Activated CD4-positive, alpha-beta T cell treated with anti-CD3 and anti-CD28 coated beads, Interleukin-2, amount 10 ng/mL, durations not matched to agents 24 days and 14 days (primary cell): ENCODE measurements around the gene LHFPL2. TPM values are rescaled to one million over a fixed set of nuclear protein-coding genes. Genes with fewer than 3 reads are reported as not detected.

ENCODE experiments used
- DNase-seq: peaks from one replicate; pipeline ENCODE4 v3.0.0; 2022
- H3K27ac Mint-ChIP-seq: one replicate; pipeline ENCODE4 v1.8.0; 2022; ENCODE audit warnings: mild to moderate bottlenecking, mixed read lengths
- H3K27me3 Mint-ChIP-seq: one replicate; pipeline ENCODE4 v1.8.0; 2022; ENCODE audit warnings: mixed read lengths
- H3K36me3 Mint-ChIP-seq: one replicate; pipeline ENCODE4 v1.8.0; 2022; ENCODE audit warnings: low read depth, mild to moderate bottlenecking, mixed read lengths
- H3K4me1 Mint-ChIP-seq: one replicate; pipeline ENCODE4 v1.8.0; 2021; ENCODE audit warnings: mixed read lengths
- H3K4me3 Mint-ChIP-seq: one replicate; pipeline ENCODE4 v1.8.0; 2022; ENCODE audit warnings: mild to moderate bottlenecking, moderate library complexity, mixed read lengths
- H3K9me3 Mint-ChIP-seq: one replicate; pipeline ENCODE4 v1.8.0; 2021; ENCODE audit warnings: mixed read lengths
- intact Hi-C: fragments of 100-400 bp; cut with micrococcal nuclease; formaldehyde crosslinking; loops from one replicate; pipeline ENCODE4 v1.15.1; 2023
- total RNA-seq: library from RNA; stranded (reverse); gene quantifications from 2 replicates; pipeline ENCODE4 v1.2.3, GENCODE V29; 2022

Gene LHFPL2
- total RNA-seq, 1 donor from 2014 or later, result 0.30 TPM

DNA sequence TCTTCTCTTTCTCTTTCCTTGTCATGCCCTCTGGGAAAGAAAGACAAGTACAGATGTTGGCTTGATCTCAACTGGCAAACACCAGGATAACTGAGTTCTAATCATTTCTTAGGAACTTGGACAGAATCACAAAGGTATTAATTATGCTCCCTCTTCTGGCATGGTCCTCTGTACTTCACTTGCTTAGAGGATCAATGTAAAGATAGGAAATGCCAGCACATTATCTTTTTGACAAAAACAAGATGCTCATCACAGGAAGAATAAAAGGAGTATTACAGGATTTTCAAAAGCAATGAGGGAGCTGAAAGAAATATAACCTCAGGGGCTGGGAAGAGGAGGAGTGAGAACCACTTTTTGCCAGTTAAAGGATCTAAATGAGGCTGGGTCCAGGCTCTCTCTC is 70.6 kb downstream of the LHFPL2 start:
- Mint-ChIP-seq H3K9me3 (no peaks in the 10 kb centered on the region), H3K36me3 (no peaks in the 10 kb centered on the region), H3K27ac (no peak overlapping the region), H3K4me3 (no peak overlapping the region), H3K4me1 (no peaks in the 10 kb centered on the region), H3K27me3 (peaks cover 2% of the 10 kb centered on the region)
- no peak for DNase-seq
- intact Hi-C loops, result no loop called here

GRCh38 chr5:78577071-78577807 is 71.3 kb downstream of the LHFPL2 start:
- peaks cover 2% of the 10 kb centered on the region for H3K27me3 Mint-ChIP-seq
- H3K27ac Mint-ChIP-seq, result no peak overlapping the region

DNA sequence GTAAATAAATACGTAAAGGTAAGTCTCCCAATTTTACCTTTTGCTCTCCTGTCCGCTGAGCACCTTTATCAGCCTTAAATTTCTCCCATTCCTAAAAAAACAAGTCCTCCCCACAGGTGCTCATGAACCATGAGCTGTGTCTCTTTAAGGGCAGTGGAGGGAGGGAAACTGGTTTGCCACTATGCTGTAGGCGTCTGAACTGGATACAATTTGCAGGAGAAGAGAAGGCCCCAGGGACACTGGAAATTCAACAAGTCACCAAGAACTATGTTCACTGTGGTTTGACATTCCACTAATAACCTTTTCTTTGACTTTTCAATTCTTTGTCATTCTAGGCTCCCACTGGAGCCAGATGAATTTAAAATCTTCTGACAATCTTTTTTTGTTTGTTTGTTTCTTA is 72.2 kb downstream of the LHFPL2 start:
- no peak overlapping the region for H3K27ac Mint-ChIP-seq
- no peak overlapping the region for H3K4me3 Mint-ChIP-seq
- DNase-seq, result no peak
- intact Hi-C loops, result no loop called here
- H3K9me3 Mint-ChIP-seq, result no peaks in the 10 kb centered on the region
- no peaks in the 10 kb centered on the region for H3K36me3 Mint-ChIP-seq
- H3K27me3 Mint-ChIP-seq, result peaks cover 2% of the 10 kb centered on the region
- H3K4me1 Mint-ChIP-seq, result no peaks in the 10 kb centered on the region

More at GRCh38 chr5:78577071-78577807, 71.3 kb downstream of the LHFPL2 start:
- intact Hi-C loops, result no loop called here
- no peaks in the 10 kb centered on the region for H3K9me3 Mint-ChIP-seq
- no peaks in the 10 kb centered on the region for H3K4me1 Mint-ChIP-seq
- no peak for DNase-seq
- no peak overlapping the region for H3K4me3 Mint-ChIP-seq
- no peaks in the 10 kb centered on the region for H3K36me3 Mint-ChIP-seq

DNA sequence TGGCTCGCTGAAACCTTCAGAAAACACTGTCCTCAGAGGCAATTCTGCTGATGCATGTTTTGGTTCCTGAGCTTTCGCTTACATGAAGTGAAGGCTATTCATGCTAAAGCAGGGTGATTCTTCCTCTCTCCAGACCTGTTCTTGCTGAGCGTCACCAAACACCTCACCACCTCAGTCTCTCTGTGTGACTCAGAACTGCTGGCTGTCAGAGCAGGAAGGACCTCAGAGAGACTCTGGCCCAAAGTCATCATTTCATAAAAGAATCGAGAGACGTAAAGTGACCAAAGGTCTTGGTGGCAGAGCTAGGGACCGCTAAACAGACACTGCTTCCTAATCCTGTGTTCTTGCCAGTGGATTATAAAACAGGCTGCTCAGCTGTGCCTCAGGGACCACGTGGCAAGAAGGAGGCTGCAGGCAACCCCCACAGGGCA is 73.8 kb downstream of the LHFPL2 start:
- H3K27me3 Mint-ChIP-seq, result peaks cover 2% of the 10 kb centered on the region
- H3K36me3 Mint-ChIP-seq, result no peaks in the 10 kb centered on the region
- no peaks in the 10 kb centered on the region for H3K9me3 Mint-ChIP-seq
- intact Hi-C loops, result no loop called here
- H3K4me3 Mint-ChIP-seq, result no peak overlapping the region
- no peak overlapping the region for H3K27ac Mint-ChIP-seq
- no peaks in the 10 kb centered on the region for H3K4me1 Mint-ChIP-seq
- no peak for DNase-seq

GRCh38 chr5:78574131-78574673 is 74.4 kb downstream of the LHFPL2 start:
- intact Hi-C loops, result no loop called here
- Mint-ChIP-seq H3K4me3 (no peak overlapping the region), H3K9me3 (no peaks in the 10 kb centered on the region), H3K36me3 (no peaks in the 10 kb centered on the region), H3K27me3 (peaks cover 2% of the 10 kb centered on the region), H3K27ac (no peak overlapping the region), H3K4me1 (no peaks in the 10 kb centered on the region)
- DNase-seq, result no peak

DNA sequence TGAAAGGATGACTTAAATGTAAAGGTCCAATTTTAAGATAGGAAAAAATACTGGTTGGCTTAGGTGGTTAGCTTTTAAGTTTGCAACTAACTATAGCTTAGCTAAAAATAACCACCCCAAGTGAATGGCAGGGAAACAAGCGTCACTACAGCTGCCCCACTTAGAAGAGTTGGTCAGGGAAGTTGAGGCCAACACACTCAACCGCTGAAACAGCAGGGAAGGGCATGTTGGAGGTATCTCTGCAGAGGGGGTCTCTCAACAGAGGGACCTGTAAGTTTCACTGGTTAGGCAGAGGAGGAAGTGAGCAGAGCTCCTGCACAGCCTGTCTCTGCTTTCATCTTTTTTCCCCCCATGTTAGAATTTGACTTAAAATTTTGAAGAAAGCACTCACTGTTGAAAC is 75.3 kb downstream of the LHFPL2 start:
- Mint-ChIP-seq H3K4me3 (no peak overlapping the region), H3K4me1 (no peaks in the 10 kb centered on the region), H3K9me3 (no peaks in the 10 kb centered on the region), H3K27ac (no peak overlapping the region), H3K27me3 (peaks cover 2% of the 10 kb centered on the region), H3K36me3 (no peaks in the 10 kb centered on the region)
- DNase-seq, result no peak
- intact Hi-C loops, result no loop called here

DNA sequence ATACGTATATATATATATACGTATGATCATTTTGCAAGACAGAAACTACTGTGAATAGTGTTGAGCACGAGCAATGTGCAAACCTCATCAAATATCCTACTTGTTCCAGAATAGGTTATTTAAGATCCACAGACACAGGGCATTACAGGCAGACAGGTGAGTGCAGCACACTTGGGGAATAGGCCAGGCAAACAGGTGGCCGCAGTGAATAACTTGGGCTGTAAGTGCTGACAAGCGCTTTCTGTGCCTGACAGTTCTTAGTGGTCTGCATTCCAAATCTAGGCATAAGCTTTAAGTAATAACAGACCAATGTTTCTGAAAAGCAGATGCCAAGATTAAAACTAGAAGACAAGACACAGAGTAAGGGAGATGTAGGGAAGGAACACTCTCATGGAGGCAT is 77.9 kb downstream of the LHFPL2 start:
- Mint-ChIP-seq H3K27ac (no peak overlapping the region), H3K4me3 (no peak overlapping the region), H3K36me3 (no peaks in the 10 kb centered on the region), H3K27me3 (peaks cover 3% of the 10 kb centered on the region), H3K4me1 (no peaks in the 10 kb centered on the region), H3K9me3 (no peaks in the 10 kb centered on the region)
- intact Hi-C loops, result no loop called here
- DNase-seq, result no peak

DNA sequence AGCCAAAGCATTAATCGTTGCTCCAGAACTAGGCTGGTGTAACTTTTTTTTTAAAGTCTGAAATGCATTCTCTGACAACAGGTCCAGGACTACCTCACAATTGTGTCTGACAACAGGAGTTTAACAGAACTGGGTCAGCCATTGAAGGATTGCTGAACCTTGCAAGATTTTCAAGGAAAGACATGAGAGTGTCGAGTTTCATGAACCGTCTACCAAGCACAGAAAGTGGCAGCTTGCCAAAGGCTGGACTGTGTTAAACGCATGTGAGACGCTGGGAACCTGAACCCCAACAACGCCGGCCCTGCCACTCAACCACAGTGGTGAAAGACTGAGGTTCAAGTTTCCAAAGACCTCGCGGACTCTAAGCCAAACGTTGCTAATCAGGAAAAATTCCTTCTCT is 79.1 kb downstream of the LHFPL2 start:
- no peak for DNase-seq
- no peak overlapping the region for H3K4me3 Mint-ChIP-seq
- H3K9me3 Mint-ChIP-seq, result no peaks in the 10 kb centered on the region
- H3K27me3 Mint-ChIP-seq, result peaks cover 5% of the 10 kb centered on the region
- no peaks in the 10 kb centered on the region for H3K36me3 Mint-ChIP-seq
- no peak overlapping the region for H3K27ac Mint-ChIP-seq
- no peaks in the 10 kb centered on the region for H3K4me1 Mint-ChIP-seq
- intact Hi-C loops, result no loop called here

GRCh38 chr5:78568676-78569075 is 79.9 kb downstream of the LHFPL2 start:
- no peaks in the 10 kb centered on the region for H3K9me3 Mint-ChIP-seq
- H3K4me1 Mint-ChIP-seq, result no peaks in the 10 kb centered on the region
- H3K4me3 Mint-ChIP-seq, result no peak overlapping the region
- no peak for DNase-seq
- H3K36me3 Mint-ChIP-seq, result no peaks in the 10 kb centered on the region
- H3K27ac Mint-ChIP-seq, result no peak overlapping the region
- intact Hi-C loops, result no loop called here
- H3K27me3 Mint-ChIP-seq, result peaks cover 7% of the 10 kb centered on the region

GRCh38 chr5:78568212-78568611 is 80.4 kb downstream of the LHFPL2 start:
- Mint-ChIP-seq H3K27me3 (peaks cover 7% of the 10 kb centered on the region), H3K36me3 (no peaks in the 10 kb centered on the region), H3K4me3 (no peak overlapping the region), H3K27ac (no peak overlapping the region), H3K9me3 (no peaks in the 10 kb centered on the region), H3K4me1 (no peaks in the 10 kb centered on the region)
- DNase-seq, result no peak
- intact Hi-C loops, result no loop called here

DNA sequence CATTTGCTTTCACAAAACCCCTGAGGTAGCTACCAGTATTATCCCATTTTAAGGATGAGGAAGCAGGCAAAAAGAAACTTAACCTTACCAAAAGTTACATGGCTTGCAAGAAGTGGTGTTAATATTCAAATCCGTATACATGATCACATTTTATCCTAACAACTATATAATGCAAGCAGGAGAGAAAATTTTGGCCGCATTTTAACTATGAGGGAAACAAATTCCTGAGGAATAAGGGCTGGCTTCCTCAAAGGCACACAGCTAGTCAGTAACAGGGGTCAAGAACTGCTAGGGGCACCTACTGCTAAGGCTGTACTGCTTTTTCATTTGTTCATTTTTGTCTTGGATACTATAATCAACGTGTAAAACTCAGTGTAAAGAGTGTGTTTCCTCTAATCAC is 81.0 kb downstream of the LHFPL2 start:
- no peak overlapping the region for H3K4me3 Mint-ChIP-seq
- no peak for DNase-seq
- no peak overlapping the region for H3K27ac Mint-ChIP-seq
- H3K36me3 Mint-ChIP-seq, result no peaks in the 10 kb centered on the region
- intact Hi-C loops, result no loop called here
- no peaks in the 10 kb centered on the region for H3K4me1 Mint-ChIP-seq
- H3K9me3 Mint-ChIP-seq, result no peaks in the 10 kb centered on the region
- H3K27me3 Mint-ChIP-seq, result peaks cover 7% of the 10 kb centered on the region

GRCh38 chr5:78566747-78567425 is 81.7 kb downstream of the LHFPL2 start:
- H3K9me3 Mint-ChIP-seq, result no peaks in the 10 kb centered on the region
- intact Hi-C loops, result no loop called here

GRCh38 chr5:78565395-78565794 is 83.2 kb downstream of the LHFPL2 start:
- Mint-ChIP-seq H3K4me3 (no peak overlapping the region), H3K27me3 (peaks cover 10% of the 10 kb centered on the region), H3K4me1 (no peaks in the 10 kb centered on the region), H3K36me3 (no peaks in the 10 kb centered on the region), H3K9me3 (no peaks in the 10 kb centered on the region), H3K27ac (no peak overlapping the region)
- DNase-seq, result no peak
- intact Hi-C loops, result no loop called here

More at GRCh38 chr5:78566747-78567425, 81.7 kb downstream of the LHFPL2 start:
- no peaks in the 10 kb centered on the region for H3K36me3 Mint-ChIP-seq
- no peak for DNase-seq
- H3K27me3 Mint-ChIP-seq, result peaks cover 7% of the 10 kb centered on the region
- H3K4me3 Mint-ChIP-seq, result no peak overlapping the region
- no peaks in the 10 kb centered on the region for H3K4me1 Mint-ChIP-seq
- no peak overlapping the region for H3K27ac Mint-ChIP-seq

GRCh38 chr5:78563621-78564020 is 85.0 kb downstream of the LHFPL2 start:
- no peaks in the 10 kb centered on the region for H3K4me1 Mint-ChIP-seq
- intact Hi-C loops, result no loop called here

More at GRCh38 chr5:78563621-78564020, 85.0 kb downstream of the LHFPL2 start:
- no peak overlapping the region for H3K4me3 Mint-ChIP-seq
- no peaks in the 10 kb centered on the region for H3K9me3 Mint-ChIP-seq
- H3K27ac Mint-ChIP-seq, result no peak overlapping the region
- DNase-seq, result no peak
- H3K27me3 Mint-ChIP-seq, result peaks cover 15% of the 10 kb centered on the region
- no peaks in the 10 kb centered on the region for H3K36me3 Mint-ChIP-seq
